ENCODE measurements around the gene IGIP.
"Not testable (repeated sequence)": the region's sequence is repeated elsewhere in the genome, so short reads cannot be mapped to it uniquely, and the experiment has no call there.

Gene IGIP

GRCh38 chr5:140148508-140148907, 22.8 kb downstream of the IGIP start:
- no peak for TF ChIP-seq CTCF (conservative IDR thresholded peaks at IDR 0.05)
- H3K27ac ChIP-seq, result no peak overlapping the region

- H3K27ac ChIP-seq, result no peak overlapping the region
- TF ChIP-seq CTCF (conservative IDR thresholded peaks at IDR 0.05), result no peak
Measured at GRCh38 chr5:140150201-140150600, 24.5 kb downstream of the IGIP start.

- H3K27ac ChIP-seq, result no peak overlapping the region
- no peak for TF ChIP-seq CTCF (conservative IDR thresholded peaks at IDR 0.05)
Measured at GRCh38 chr5:140151144-140152021, 25.6 kb downstream of the IGIP start.

- no peak overlapping the region for H3K27ac ChIP-seq
Measured at GRCh38 chr5:140152022-140152999, 26.6 kb downstream of the IGIP start.

GRCh38 chr5:140153255-140153654, 27.5 kb downstream of the IGIP start:
- no peak overlapping the region for H3K27ac ChIP-seq

More at GRCh38 chr5:140152022-140152999, 26.6 kb downstream of the IGIP start:
- no peak for TF ChIP-seq CTCF (conservative IDR thresholded peaks at IDR 0.05)

GRCh38 chr5:140153905-140154304, 28.2 kb downstream of the IGIP start:
- H3K27ac ChIP-seq, result no peak overlapping the region
- no peak for TF ChIP-seq CTCF (conservative IDR thresholded peaks at IDR 0.05)

More at GRCh38 chr5:140153255-140153654, 27.5 kb downstream of the IGIP start:
- no peak for TF ChIP-seq CTCF (conservative IDR thresholded peaks at IDR 0.05)

- not testable (repeated sequence) for H3K27ac ChIP-seq
Measured at GRCh38 chr5:140154710-140155381, 29.1 kb downstream of the IGIP start.
